Measurements from ENCODE around the gene IDS. TPM values are rescaled to one million over a fixed set of nuclear protein-coding genes. Genes with fewer than 3 reads are reported as not detected.

IDS gene
- total and polyA plus RNA-seq, 2 experiments from 2014 or later = 47.7 to 79.5 TPM

DNA sequence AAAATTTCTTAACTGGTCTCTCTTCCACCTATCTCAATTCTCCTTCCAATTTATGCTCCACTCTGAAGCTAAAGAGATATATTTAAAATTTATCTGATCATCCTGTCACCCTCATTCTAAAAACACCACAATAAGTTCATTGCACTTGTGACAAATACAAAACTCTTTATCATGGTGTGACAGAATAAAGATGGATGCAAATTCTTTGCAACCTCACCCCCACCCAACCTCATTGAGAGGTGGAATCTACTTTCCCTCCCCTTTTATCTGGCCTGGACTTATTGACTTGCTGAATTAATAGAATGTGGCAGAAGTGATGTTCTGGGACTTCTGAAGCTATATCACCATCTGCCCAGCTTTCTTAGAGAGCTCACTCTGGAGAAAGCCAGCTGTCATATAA is 46.5 kb downstream of the IDS start:
- Histone ChIP-seq H3K4me1 (ENCODE audit: insufficient read depth) (no peaks in the 10 kb centered on the region), H3K9me3 (ENCODE audit: low read depth) (no peaks in the 10 kb centered on the region), H3K36me3 (ENCODE audit: low read depth) (no peaks in the 10 kb centered on the region), H3K4me3 (no peak overlapping the region), H3K27ac (no peak overlapping the region), H3K9me2 (ENCODE audit: insufficient read depth) (no peaks in the 10 kb centered on the region), H3K9ac (no peak overlapping the region), H3F3A (ENCODE audit: insufficient read depth) (no peaks in the 10 kb centered on the region), H4K20me1 (ENCODE audit: insufficient read depth) (no peaks in the 10 kb centered on the region), H3K27me3 (replicated peaks; ENCODE audit: insufficient read depth) (no peaks in the 10 kb centered on the region), H3K79me2 (ENCODE audit: insufficient read depth) (no peaks in the 10 kb centered on the region), H2AFZ (no peak overlapping the region), H3K4me2 (ENCODE audit: unreplicated experiment) (no peak overlapping the region)
- in situ Hi-C loops (cut with MboI) = no loop called here
- TF ChIP-seq EZH2phosphoT487 (IDR thresholded peaks at IDR 0.05; ENCODE audit: insufficient read depth, low read depth) = no peak
- TF ChIP-seq EZH2 (IDR thresholded peaks at IDR 0.05; ENCODE audit: insufficient read depth, poor library complexity, severe bottlenecking) = no peak
- DNase-seq = no peak

DNA sequence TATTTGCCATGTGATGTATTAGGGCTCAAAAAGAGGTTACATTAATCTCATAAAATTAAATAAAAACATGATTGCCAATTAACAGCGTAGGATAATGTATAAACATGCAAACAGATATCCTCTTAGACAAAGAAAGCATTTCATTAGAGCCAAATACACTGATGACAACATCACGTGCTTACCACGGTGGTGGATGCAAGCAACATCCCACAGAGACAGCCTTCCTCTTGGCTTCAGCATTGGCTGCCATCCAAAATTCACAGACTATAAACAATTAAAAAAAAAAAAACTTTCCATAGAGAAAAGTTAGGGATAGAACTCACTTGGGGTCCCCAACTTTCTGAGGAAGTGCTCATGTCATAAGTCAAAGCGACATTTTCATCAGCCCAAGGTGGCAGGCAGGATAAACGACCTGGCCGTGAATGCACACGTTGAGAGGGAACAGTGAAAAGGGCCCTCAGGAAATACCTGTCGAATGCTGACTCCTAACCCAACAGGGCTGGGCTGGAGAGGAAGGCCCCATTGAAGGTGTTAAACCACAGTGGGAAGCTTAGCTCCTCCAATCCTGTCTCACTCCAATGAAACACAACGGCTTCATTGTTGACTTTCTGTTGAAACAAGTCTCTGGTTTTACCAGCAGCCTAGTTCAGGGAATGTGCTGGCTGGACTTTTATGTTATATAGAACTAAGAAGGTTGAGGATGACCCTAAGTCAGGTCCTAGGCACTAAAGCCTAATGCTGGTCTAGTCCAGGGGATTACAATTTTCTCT is 48.4 kb downstream of the IDS start:
- H3K4me3 ChIP-seq = no peak overlapping the region
- H3K4me2 ChIP-seq (ENCODE audit: unreplicated experiment) = no peak overlapping the region
- no peak for DNase-seq
- H2AFZ ChIP-seq = no peak overlapping the region
- no peaks in the 10 kb centered on the region for H3K9me2 ChIP-seq (ENCODE audit: insufficient read depth)
- H4K20me1 ChIP-seq (ENCODE audit: insufficient read depth) = no peaks in the 10 kb centered on the region
- no peaks in the 10 kb centered on the region for H3F3A ChIP-seq (ENCODE audit: insufficient read depth)
- no peaks in the 10 kb centered on the region for H3K27me3 ChIP-seq (replicated peaks; ENCODE audit: insufficient read depth)
- WGBS, 2 experiments (ENCODE audit: low coverage in 1 of 2, low lambda C conversion rate in 2 of 2, missing lambda C conversion rate in 2 of 2) = 79 to 85% methylated on average over 9 of the region's 9 CpGs
- H3K79me2 ChIP-seq (ENCODE audit: insufficient read depth) = no peaks in the 10 kb centered on the region
- peaks cover 4% of the 10 kb centered on the region; the same call in 1 of the 2 replicates for H3K4me1 ChIP-seq (ENCODE audit: insufficient read depth)
- no peaks in the 10 kb centered on the region for H3K36me3 ChIP-seq (ENCODE audit: low read depth)
- in situ Hi-C loops (cut with MboI) = no loop called here
- no peaks in the 10 kb centered on the region for H3K9me3 ChIP-seq (ENCODE audit: low read depth)
- H3K9ac ChIP-seq = no peak overlapping the region
- no peak overlapping the region for H3K27ac ChIP-seq
- TF ChIP-seq EZH2phosphoT487 (IDR thresholded peaks at IDR 0.05; ENCODE audit: insufficient read depth, low read depth) (no peak), EZH2 (IDR thresholded peaks at IDR 0.05; ENCODE audit: insufficient read depth, poor library complexity, severe bottlenecking) (no peak)

DNA sequence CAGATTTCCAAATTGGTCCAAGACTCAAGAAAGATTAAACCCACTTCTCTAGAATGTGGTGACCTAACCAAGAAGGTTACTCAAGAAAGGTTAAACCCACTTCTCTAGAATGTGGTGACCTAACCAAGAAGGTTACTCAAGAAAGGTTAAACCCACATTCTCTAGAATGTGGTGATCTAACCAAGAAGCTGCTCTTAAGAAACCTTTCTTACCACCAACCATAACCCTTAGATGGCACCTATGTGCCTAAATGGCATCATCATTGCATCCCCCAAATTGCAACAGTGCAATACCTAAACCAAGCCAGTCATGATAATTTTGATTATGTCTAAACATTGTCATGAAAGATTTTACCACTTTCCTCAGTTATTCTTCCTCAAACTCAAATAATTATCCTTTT is 49.2 kb downstream of the IDS start:
- Histone ChIP-seq H3K4me1 (ENCODE audit: insufficient read depth) (peaks cover 4% of the 10 kb centered on the region; the same call in 1 of the 2 replicates), H3K9me2 (ENCODE audit: insufficient read depth) (no peaks in the 10 kb centered on the region), H3K27ac (no peak overlapping the region), H3K36me3 (ENCODE audit: low read depth) (no peaks in the 10 kb centered on the region), H3K9ac (no peak overlapping the region), H4K20me1 (ENCODE audit: insufficient read depth) (no peaks in the 10 kb centered on the region), H3F3A (ENCODE audit: insufficient read depth) (no peaks in the 10 kb centered on the region), H3K9me3 (ENCODE audit: low read depth) (no peaks in the 10 kb centered on the region), H3K4me2 (ENCODE audit: unreplicated experiment) (no peak overlapping the region), H3K79me2 (ENCODE audit: insufficient read depth) (no peaks in the 10 kb centered on the region), H2AFZ (no peak overlapping the region), H3K4me3 (no peak overlapping the region), H3K27me3 (replicated peaks; ENCODE audit: insufficient read depth) (no peaks in the 10 kb centered on the region)
- DNase-seq = no peak
- in situ Hi-C loops (cut with MboI) = no loop called here
- TF ChIP-seq EZH2 (IDR thresholded peaks at IDR 0.05; ENCODE audit: insufficient read depth, poor library complexity, severe bottlenecking) (no peak), EZH2phosphoT487 (IDR thresholded peaks at IDR 0.05; ENCODE audit: insufficient read depth, low read depth) (no peak)

- in situ Hi-C loops (cut with MboI) = no loop called here
- Histone ChIP-seq H3K27ac (no peak overlapping the region), H3K4me1 (ENCODE audit: insufficient read depth) (peaks cover 4% of the 10 kb centered on the region; the same call in 1 of the 2 replicates), H3K36me3 (ENCODE audit: low read depth) (no peaks in the 10 kb centered on the region), H3K4me2 (ENCODE audit: unreplicated experiment) (no peak overlapping the region), H3K9me2 (ENCODE audit: insufficient read depth) (no peaks in the 10 kb centered on the region), H3K9me3 (ENCODE audit: low read depth) (no peaks in the 10 kb centered on the region), H3K9ac (no peak overlapping the region), H2AFZ (no peak overlapping the region), H3F3A (ENCODE audit: insufficient read depth) (no peaks in the 10 kb centered on the region), H3K79me2 (ENCODE audit: insufficient read depth) (no peaks in the 10 kb centered on the region), H4K20me1 (ENCODE audit: insufficient read depth) (no peaks in the 10 kb centered on the region), H3K27me3 (replicated peaks; ENCODE audit: insufficient read depth) (no peaks in the 10 kb centered on the region), H3K4me3 (no peak overlapping the region)
- TF ChIP-seq EZH2 (IDR thresholded peaks at IDR 0.05; ENCODE audit: insufficient read depth, poor library complexity, severe bottlenecking) = no peak
- DNase-seq = peak; percentile 36
- 11 to 13% methylated on average over 6 of the region's 6 CpGs for WGBS, 2 experiments (ENCODE audit: low coverage in 1 of 2, low lambda C conversion rate in 2 of 2, missing lambda C conversion rate in 2 of 2)
Observed at GRCh38 chrX:149453906-149454822, 50.9 kb downstream of the IDS start.
